GM21619 (cell line): Measurements from ENCODE around the gene GCHFR.
A peak's percentile ranks its signal among the peaks of the same experiment; 100 is the strongest.

Experiments
- ATAC-seq: cut with Tn5 transposase; IDR thresholded peaks from one replicate; pipeline ENCODE4 v1.9.1; 2021; ENCODE audit not compliant: unreplicated experiment

GCHFR gene

GRCh38 chr15:40754883-40755811 lies 8.7 kb upstream of the GCHFR start, which contains the start of gene RMDN3:
Gene RMDN3, minus strand, starts transcription at chr15:40755254. Its CDS starts 471 bp downstream, at chr15:40754783.
- peak; percentile 77 for ATAC-seq

GRCh38 chr15:40755812-40756208 lies 8.1 kb upstream of the GCHFR start:
- ATAC-seq: no peak

- ATAC-seq: no peak
These were observed 6.9 kb upstream of the GCHFR start for GRCh38 chr15:40756938-40757337.

DNA sequence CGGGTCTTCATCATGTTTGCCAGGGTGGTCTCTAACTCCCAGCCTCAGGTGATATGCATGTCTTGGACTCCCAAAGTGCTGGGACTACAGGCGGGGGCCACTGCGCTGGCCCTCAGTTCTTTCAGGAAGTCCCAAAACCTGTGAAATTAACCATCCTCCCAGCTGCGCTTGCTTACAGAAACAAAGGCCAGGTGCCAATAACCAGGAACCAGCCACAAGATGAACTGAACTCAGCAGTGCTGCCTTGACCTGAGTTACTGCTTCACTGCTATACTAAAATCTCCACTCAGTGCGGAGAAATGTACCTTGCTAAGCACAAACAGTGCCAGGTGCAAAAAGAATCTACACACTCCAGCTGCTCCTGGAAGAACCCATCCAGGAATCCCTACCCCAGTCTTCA lies 3.9 kb upstream of the GCHFR start:
- no peak for ATAC-seq

DNA sequence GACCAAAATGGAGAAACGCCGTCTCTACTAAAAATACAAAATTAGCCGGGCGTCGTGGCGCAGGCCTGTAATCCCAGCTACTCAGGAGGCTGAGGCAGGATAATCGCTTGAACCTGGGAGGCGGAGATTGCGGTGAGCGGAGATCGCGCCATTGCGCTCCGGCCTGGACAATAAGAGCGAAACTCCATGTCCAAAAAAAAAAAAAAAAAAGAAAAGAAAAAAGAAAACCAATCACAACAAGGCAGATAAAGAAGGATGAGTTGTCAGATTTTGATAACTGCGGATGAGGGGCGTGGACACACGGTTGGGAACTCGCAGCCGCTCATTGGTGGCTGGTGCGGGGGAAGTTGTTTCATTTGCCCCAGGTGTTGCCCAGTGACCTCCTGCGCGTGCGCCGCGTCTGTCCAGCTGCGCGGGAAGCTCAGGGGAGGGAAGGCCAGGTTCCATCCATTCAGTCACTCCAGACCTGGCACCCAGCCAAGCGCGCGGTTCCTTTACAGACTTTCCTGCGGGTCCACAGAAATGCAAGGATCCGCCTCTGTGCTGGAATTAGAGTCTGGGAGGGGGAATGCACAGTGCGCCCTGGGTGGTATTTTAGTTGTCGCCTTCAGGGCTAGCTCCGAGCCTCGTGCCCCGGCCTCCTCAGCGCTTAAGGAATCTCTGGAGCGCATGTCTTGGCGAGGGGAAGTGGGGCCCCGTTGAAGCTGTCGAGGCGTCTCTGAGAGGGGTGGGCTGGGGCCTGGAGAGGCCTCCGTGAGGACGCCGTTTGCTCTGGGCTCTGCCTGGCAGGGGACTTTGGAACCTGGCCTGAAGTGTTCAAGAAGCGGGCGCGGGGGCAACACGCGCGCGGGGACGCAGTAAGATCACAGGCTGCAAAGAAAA lies 708 bp upstream of the GCHFR start:
- ATAC-seq: no peak

GRCh38 chr15:40764629-40765103 lies 798 bp downstream of the GCHFR start:
- ATAC-seq: no peak

GRCh38 chr15:40766194-40766815 lies 2.4 kb downstream of the GCHFR start:
- ATAC-seq: no peak

GRCh38 chr15:40766906-40767837 lies 3.3 kb downstream of the GCHFR start:
- ATAC-seq: no peak

DNA sequence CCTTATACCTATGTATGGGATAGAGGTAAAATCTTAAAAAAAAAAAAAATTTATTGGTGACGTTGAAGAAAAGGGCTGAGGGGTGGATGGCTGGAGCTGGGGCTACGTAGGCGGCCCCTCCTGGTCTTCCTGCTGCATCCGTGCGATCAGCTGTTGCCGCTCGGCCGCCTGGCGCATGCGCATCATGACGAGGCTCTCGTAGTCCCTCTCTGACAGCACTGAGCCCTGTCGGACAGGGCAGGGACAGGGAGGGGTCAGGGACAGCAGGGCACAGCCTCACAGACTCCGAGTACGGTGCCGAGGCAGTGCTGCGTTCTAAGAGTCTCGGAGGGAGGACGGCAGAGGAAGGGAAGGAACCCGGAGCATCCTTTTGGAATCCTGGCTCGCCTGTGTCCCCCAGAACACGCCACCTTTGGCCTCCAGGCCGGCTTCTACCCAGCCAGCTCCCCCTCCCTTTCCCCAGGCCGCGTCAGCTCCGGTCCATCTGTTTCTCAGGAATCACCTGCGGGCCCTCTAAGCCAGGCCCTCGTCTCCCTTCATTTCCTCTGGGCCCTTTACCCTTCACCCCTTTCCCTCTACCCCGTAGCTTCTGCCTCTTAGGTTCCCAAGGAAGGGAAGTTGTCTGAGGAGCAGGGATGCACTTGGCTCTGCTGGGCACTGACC lies 4.1 kb downstream of the GCHFR start:
- no peak for ATAC-seq

DNA sequence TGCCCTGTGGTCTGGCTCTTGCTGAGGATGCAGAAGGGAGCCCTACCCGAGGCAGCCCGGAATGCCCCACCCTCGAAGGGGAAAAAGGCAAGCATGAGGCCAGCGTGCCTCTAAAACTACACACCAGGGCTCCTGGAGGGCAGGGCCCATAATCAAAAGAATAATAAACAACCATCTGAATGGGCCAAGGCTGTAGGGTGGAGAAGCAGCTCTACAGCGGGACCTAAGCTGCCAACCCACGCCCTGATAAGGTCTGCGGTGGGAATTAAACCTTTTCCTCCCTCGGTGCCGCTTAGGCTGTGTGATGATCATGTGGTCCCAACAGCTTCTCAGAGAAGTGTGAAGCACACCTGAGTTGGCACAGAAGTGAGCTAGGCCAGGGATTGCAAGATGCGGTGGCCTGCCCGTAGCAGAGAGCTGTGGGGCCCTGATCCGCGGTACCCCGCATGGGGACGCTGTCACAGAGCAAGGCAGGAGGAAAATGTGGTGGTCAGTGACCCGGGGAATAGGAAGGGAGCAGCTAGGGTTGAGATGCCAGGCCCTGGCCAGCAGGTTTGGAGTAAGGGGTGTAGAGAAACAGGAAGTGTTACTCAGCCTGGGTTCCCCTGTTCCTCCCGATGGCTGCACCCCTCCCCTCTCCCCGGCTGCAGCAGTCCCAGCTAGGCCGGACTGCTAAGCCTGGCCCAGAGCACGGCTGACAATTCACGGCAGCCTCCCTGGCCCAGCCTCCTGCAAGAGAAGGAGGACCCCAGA lies 4.8 kb downstream of the GCHFR start:
- peak; percentile 2 for ATAC-seq

DNA sequence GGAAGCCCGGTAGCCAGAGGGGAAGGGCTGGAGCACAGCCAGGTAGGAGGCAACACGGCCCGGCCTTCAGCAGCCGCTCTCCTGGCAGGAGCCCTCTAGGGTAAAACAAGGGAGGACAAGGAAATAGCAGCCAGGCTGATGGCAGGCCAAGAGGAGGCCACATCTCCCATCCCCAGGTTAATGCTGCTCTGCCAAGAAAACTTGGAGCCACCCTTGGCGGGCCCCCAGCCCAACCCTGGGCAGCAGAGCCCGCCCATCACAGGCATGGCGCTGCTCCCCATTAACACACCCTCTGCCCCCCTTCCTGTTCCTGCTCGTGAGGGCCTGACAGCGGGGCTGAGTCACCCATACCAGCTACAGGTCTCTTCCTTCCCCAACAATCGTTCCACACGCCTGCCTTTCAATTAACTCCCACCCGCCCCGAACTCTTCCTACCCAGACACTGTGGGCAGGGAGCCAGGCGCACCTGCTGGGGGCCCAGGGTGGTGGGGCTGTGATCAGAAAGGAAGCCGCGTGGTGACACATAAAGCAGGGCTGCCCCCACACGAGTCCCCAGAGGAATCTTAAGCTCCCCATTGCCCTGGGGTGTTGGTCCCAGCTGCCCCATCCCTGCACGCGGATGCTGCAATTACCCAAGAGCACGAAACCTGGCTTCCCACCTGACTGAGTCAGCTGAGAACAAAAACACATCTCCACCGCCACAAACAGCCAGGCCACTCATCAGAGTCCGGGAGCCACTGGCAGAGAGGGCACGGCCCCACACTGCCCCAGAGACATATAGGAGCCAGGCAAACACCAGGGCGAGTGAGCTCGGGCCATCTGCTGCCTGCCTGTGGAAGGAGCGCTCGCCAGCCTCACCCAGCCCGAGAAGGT lies 5.6 kb downstream of the GCHFR start, which contains the start of gene C15orf62:
Gene C15orf62 (plus strand): TSS at position 707 of the 873 bp plus-strand sequence. CDS start 516 bp downstream, outside the sequence.
- peak; percentile 39 for ATAC-seq

DNA sequence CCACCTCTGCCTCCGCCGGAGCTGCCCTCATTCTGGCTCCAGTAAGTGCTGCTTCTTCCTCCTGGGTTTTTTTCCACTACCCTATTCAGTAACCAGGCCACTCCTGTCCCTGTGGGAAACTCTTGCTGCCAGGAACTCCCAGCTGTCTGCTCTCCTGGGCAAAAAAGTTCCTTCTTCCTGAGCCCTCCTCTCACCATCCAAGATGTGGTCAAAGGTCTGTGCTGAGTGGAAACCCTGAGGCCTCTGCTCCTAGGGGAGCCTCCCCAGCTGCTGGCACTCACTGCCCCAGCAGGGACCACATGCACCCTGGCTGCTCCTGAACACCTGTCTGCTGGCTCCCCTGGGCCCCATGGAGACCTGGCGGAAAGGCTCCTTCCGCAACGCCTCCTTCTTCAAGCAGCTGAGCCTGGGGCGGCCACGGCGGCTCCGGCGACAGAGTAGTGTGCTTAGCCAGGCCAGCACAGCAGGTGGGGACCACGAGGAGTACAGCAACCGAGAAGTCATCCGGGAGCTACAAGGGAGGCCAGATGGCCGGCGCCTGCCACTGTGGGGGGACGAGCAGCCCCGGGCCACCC lies 6.4 kb downstream of the GCHFR start:
- no peak for ATAC-seq

DNA sequence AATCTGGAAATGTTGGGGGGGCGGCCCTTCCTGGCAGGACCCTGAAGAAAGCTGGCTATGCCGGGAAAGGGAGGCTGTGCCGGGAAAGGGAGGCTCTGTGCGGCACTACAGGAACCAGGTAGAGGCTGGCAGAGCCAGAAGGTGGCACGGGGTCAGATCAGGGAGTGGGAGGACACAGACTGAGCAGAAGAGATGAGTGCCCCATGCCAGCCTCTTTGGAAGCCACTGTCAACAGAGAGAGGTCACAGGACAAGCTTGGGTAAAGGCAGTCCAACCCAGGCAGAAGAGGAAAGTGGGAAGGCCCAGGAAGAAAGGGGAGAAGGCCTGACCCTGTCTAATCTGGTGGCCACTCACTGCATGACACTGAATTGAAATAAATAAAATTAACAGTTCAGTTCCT lies 7.4 kb downstream of the GCHFR start:
- no peak for ATAC-seq

DNA sequence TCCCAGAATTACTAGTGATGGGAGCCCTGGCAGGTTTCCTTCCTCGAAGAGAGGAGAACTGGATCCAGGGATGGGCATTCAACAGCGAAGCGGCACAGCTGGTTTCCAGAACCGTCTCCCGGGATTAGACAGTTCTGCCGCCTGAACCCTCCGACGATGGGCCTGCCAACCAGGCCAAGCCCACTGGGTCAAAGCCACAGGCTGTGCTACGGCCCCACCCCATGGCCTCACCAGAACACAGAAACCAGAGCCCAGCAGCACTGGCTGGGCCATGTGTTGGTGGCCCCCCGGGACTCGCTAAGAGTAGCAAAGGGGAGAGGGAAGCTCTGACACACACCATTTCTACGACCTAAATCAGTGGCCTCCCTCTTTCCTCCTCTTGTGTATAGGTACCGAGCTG lies 8.1 kb downstream of the GCHFR start:
- no peak for ATAC-seq

DNA sequence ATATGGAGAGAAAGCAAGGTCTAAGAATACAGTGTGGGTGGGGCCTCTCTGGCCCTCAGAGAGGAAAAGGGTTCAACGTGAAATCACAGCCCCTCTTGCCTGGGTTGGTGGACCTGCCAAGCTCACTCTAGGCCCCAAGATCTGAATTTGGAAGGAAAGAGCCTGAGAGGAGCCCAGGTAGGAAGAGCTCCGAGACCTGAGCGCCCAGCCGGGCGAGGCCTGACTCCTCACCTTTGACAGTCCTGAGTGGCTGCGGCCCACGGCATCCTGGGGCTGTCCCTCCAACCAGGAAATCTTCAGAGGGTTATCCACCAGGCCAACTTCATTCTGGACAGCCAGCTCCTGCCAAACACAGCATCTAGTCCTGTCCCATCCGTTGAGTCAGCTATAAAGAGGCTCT lies 9.6 kb downstream of the GCHFR start:
- no peak for ATAC-seq

GRCh38 chr15:40773902-40774301 lies 10.0 kb downstream of the GCHFR start:
- ATAC-seq: no peak

DNA sequence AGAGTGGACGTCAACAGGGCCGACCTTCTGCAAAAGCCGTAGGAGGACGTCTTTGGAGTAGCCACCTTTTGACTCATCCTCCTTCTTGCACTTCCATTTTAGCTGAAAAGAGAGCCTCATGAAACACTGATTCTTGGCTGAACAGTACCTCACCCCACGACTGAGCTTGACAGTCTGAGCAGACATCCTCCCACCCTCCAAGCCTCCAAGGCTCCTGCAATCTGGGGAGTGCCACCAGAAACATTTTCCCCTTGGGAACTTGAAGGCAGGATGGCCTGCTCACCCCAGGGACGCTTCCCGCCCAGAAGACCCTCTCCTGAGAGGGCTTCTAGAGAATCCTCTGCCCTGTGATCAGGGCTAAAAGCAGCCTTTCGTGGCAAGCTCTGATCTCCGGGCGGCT lies 11.1 kb downstream of the GCHFR start:
- no peak for ATAC-seq
